Neural cell (in vitro differentiated cells): ENCODE results near the gene DTX1. TPM values are rescaled to one million over a fixed set of nuclear protein-coding genes. Genes with fewer than 3 reads are reported as not detected.

Experiments
- H2AFZ ChIP-seq: fragments of 200-600, 300-800 bp; sonication (generic), shearing (Covaris generic); 2 replicates; pipeline ENCODE4 v1.6.0; 2014; ENCODE audit warnings: low read depth, mild to moderate bottlenecking, antibody characterized with exemption, low read length, moderate library complexity
- H3F3A ChIP-seq: fragments of 200-600 bp; shearing (Covaris generic); 2 replicates; pipeline ENCODE4 v1.6.1; 2016; ENCODE audit warnings: mild to moderate bottlenecking, moderate library complexity, mixed read lengths, antibody characterized with exemption, low read length; ENCODE audit not compliant: insufficient read depth, poor library complexity, severe bottlenecking
- H3K27ac ChIP-seq: fragments of 200-600, 300-800 bp; sonication (generic), shearing (Covaris generic); 2 replicates; pipeline ENCODE4 v1.5.1; 2014; ENCODE audit warnings: mild to moderate bottlenecking, low read length, moderate library complexity
- H3K27me3 ChIP-seq: fragments of 300-800, 200-600 bp; sonication (generic), shearing (Covaris generic); 2 replicates; pipeline ENCODE4 v1.6.0; 2014; ENCODE audit warnings: mild to moderate bottlenecking, low read depth, low read length, moderate library complexity; ENCODE audit not compliant: insufficient read depth
- H3K36me3 ChIP-seq: fragments of 300-800, 200-600 bp; sonication (generic), shearing (Covaris generic); 2 replicates; pipeline ENCODE4 v1.5.1; 2014; ENCODE audit warnings: mild to moderate bottlenecking, antibody characterized with exemption, low read length, moderate library complexity; ENCODE audit not compliant: insufficient read depth
- H3K4me2 ChIP-seq: fragments of 300-800, 200-600 bp; sonication (generic), shearing (Covaris generic); 2 replicates; pipeline ENCODE4 v1.6.0; 2014; ENCODE audit warnings: mild to moderate bottlenecking, low read length
- H3K4me3 ChIP-seq: fragments of 300-800, 200-600 bp; sonication (generic), shearing (Covaris generic); 2 replicates; pipeline ENCODE4 v1.5.1; 2014; ENCODE audit warnings: mild to moderate bottlenecking, low read length, moderate library complexity
- H3K79me2 ChIP-seq: fragments of 200-600 bp; shearing (Covaris generic); replicated peaks from 2 replicates; pipeline ENCODE4 v1.6.0; 2014; ENCODE audit warnings: mild to moderate bottlenecking, low read length, moderate library complexity; ENCODE audit not compliant: insufficient read depth
- H3K9ac ChIP-seq: fragments of 300-800, 200-600 bp; sonication (generic), shearing (Covaris generic); 2 replicates; pipeline ENCODE4 v1.6.1; 2016; ENCODE audit warnings: mild to moderate bottlenecking, low read length, mixed read lengths
- H3K9me2 ChIP-seq: fragments of 200-600 bp; shearing (Covaris generic); 2 replicates; pipeline ENCODE4 v1.6.1; 2016; ENCODE audit warnings: mild to moderate bottlenecking, low read length, mixed read lengths; ENCODE audit not compliant: insufficient read depth
- H3K9me3 ChIP-seq: fragments of 200-600, 300-800 bp; sonication (generic), shearing (Covaris generic); 2 replicates; pipeline ENCODE4 v1.6.1; 2016; ENCODE audit warnings: mild to moderate bottlenecking, mixed run types, low read length, moderate library complexity, mixed read lengths
- H4K20me1 ChIP-seq: fragments of 200-600 bp; shearing (Covaris generic); 2 replicates; pipeline ENCODE4 v1.6.1; 2016; ENCODE audit warnings: mild to moderate bottlenecking, mixed run types; ENCODE audit not compliant: insufficient read depth
- CTCF ChIP-seq: fragments of 450-650 bp; IDR thresholded peaks from 2 replicates; pipeline ENCODE4 v1.5.1; 2014; ENCODE audit warnings: antibody characterized with exemption, mild to moderate bottlenecking, moderate library complexity; ENCODE audit not compliant: poor library complexity, severe bottlenecking
- EP300 ChIP-seq: fragments of 450-650 bp; conservative IDR thresholded peaks from 2 replicates; pipeline ENCODE4 v1.6.1; 2014; ENCODE audit warnings: antibody characterized with exemption, mild to moderate bottlenecking, moderate library complexity; ENCODE audit not compliant: poor library complexity, severe bottlenecking
- EZH2 ChIP-seq: fragments of 200-600, 300-800 bp; shearing (Covaris generic), sonication (generic); IDR thresholded peaks from 2 replicates; pipeline ENCODE4 v1.6.1; 2014; ENCODE audit warnings: antibody characterized with exemption, low read length, borderline replicate concordance, mild to moderate bottlenecking; ENCODE audit not compliant: insufficient read depth, poor library complexity, severe bottlenecking
- MXI1 ChIP-seq: fragments of 450-650 bp; conservative IDR thresholded peaks from 2 replicates; pipeline ENCODE4 v1.6.1; 2014; ENCODE audit warnings: antibody characterized with exemption, mild to moderate bottlenecking; ENCODE audit not compliant: poor library complexity, severe bottlenecking
- POLR2AphosphoS5 ChIP-seq: IDR thresholded peaks from 2 replicates; pipeline ENCODE4 v1.6.1; 2012
- RAD21 ChIP-seq: fragments of 450-650 bp; conservative IDR thresholded peaks from 2 replicates; pipeline ENCODE4 v1.6.1; 2014; ENCODE audit warnings: antibody characterized with exemption, mild to moderate bottlenecking, moderate library complexity
- SMC3 ChIP-seq: fragments of 450-650 bp; conservative IDR thresholded peaks from 2 replicates; pipeline ENCODE4 v1.6.1; 2014; ENCODE audit warnings: antibody characterized with exemption, mild to moderate bottlenecking, moderate library complexity; ENCODE audit not compliant: poor library complexity
- TAF1 ChIP-seq: IDR thresholded peaks from 2 replicates; pipeline ENCODE4 v1.6.1; 2012; ENCODE audit warnings: low read depth
- polyA plus RNA-seq: library from polyadenylated mRNA; depleted of rRNA; stranded (reverse); fragments of >200 nt; gene quantifications from 2 replicates; pipeline ENCODE4 v1.2.3, GENCODE V29; 2014
- TF ChIP-seq, protein P1 (sequence below): IDR thresholded peaks from 2 replicates; pipeline ENCODE4 v1.6.1; 2012; ENCODE audit warnings: borderline replicate concordance

Gene DTX1
- polyA plus RNA-seq, 1 donor from 2014 or later, result 30.7 TPM

DNA sequence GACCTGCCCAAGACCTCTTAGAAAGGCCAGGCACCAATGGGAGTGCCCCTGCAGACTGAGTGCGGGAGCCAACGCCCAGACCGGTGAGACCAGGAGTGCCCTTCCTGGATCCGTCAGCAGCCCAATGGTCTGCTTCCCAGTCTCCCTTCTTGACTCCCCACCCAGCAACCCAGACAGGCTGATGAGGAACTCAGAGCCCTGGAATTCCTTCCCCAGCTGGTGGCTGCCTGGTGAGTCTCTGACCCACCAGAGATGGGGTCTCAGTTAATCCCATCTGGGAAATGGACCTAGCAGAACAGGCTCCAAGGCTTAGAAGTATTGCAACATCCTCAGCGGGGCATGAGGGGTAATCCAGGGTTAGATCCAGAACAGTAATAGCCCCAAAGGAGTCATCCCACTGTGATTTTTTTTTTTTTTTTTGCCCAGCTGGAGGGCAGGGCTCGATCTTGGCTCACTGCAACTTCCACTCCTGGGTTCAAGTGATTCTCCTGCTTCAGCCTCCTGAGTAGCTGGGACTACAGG lies 80.5 kb downstream of the DTX1 start:
- Histone ChIP-seq H3K27me3 (peaks cover 28% of the 10 kb centered on the region), H3K27ac (no peak overlapping the region), H3K36me3 (no peaks in the 10 kb centered on the region), H2AFZ (no peak overlapping the region), H4K20me1 (no peaks in the 10 kb centered on the region), H3F3A (no peaks in the 10 kb centered on the region), H3K4me2 (no peak overlapping the region), H3K9ac (no peak overlapping the region), H3K4me3 (no peak overlapping the region), H3K79me2 (no peaks in the 10 kb centered on the region), H3K9me3 (no peaks in the 10 kb centered on the region), H3K9me2 (no peaks in the 10 kb centered on the region)
- TF ChIP-seq MXI1, result no peak
- no peak for TF ChIP-seq RAD21
- TF ChIP-seq POLR2AphosphoS5, result no peak
- no peak for TF ChIP-seq SMC3
- no peak for TF ChIP-seq EZH2
- no peak for TF ChIP-seq EP300
- TF ChIP-seq, protein P1, sequence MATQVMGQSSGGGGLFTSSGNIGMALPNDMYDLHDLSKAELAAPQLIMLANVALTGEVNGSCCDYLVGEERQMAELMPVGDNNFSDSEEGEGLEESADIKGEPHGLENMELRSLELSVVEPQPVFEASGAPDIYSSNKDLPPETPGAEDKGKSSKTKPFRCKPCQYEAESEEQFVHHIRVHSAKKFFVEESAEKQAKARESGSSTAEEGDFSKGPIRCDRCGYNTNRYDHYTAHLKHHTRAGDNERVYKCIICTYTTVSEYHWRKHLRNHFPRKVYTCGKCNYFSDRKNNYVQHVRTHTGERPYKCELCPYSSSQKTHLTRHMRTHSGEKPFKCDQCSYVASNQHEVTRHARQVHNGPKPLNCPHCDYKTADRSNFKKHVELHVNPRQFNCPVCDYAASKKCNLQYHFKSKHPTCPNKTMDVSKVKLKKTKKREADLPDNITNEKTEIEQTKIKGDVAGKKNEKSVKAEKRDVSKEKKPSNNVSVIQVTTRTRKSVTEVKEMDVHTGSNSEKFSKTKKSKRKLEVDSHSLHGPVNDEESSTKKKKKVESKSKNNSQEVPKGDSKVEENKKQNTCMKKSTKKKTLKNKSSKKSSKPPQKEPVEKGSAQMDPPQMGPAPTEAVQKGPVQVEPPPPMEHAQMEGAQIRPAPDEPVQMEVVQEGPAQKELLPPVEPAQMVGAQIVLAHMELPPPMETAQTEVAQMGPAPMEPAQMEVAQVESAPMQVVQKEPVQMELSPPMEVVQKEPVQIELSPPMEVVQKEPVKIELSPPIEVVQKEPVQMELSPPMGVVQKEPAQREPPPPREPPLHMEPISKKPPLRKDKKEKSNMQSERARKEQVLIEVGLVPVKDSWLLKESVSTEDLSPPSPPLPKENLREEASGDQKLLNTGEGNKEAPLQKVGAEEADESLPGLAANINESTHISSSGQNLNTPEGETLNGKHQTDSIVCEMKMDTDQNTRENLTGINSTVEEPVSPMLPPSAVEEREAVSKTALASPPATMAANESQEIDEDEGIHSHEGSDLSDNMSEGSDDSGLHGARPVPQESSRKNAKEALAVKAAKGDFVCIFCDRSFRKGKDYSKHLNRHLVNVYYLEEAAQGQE, result no peak
- TF ChIP-seq CTCF, result no peak
- no peak for TF ChIP-seq TAF1

DNA sequence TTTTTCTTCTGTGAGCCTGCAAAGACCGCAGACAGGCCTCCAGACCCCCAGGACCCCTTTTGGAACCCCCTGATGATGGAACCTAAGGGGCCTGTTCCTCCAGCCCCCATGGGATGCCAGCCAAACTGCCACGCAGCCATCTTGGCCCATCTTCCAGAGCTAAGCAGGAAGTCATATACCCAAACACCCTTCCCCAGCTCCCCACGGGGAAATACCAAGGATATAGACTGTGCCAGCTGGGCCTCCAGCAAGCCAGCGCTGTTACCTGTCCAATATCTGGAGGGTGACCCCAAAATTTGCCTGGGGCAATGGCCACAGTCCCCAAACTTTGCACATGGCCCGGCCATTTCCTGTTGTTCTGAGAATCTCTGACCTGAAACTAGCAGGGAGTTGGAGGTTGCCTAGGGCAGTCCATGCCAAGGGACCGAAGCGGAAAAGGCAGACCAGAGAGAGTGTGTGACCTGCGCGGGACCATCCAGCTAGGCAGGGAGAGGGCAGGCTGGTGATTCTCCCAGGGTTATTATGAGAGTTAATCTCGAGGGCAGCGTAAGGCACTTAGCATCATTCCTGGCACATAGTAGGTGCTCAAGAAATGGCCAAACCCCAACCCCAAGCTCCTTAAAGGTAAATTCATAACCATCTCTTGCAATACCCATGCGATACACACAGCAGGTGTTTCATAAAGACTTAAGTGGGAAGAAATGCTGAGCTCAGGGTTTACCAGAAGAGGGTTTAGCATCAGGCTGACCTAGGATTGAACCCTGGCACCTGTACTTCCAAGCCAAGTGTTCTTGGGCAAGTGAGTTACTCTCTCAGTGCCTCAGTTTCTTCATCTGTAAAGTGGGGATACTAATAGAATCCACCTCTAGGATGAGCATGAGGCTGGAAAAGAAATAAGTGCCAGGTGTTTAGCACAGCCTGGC lies 81.6 kb downstream of the DTX1 start:
- no peaks in the 10 kb centered on the region for H3K9me2 ChIP-seq
- H3K9me3 ChIP-seq, result no peaks in the 10 kb centered on the region
- H3K9ac ChIP-seq, result no peak overlapping the region
- peaks cover 28% of the 10 kb centered on the region for H3K27me3 ChIP-seq
- no peaks in the 10 kb centered on the region for H4K20me1 ChIP-seq
- H2AFZ ChIP-seq, result no peak overlapping the region
- H3F3A ChIP-seq, result no peaks in the 10 kb centered on the region
- TF ChIP-seq, protein P1, result no peak
- no peak for TF ChIP-seq CTCF
- no peaks in the 10 kb centered on the region for H3K79me2 ChIP-seq
- no peaks in the 10 kb centered on the region for H3K36me3 ChIP-seq
- no peak overlapping the region for H3K4me2 ChIP-seq
- no peak overlapping the region for H3K4me3 ChIP-seq
- no peak overlapping the region for H3K27ac ChIP-seq
